SK-N-SH (cell line): Measurements from ENCODE around the gene OR4D11.

Source experiments
- POLR2AphosphoS5 ChIP-seq: IDR thresholded peaks from 2 replicates; pipeline ENCODE4 v1.6.1; 2012; ENCODE audit warnings: low read depth, low read length
- RAD21 ChIP-seq: IDR thresholded peaks from 2 replicates; pipeline ENCODE4 v1.6.1; 2012; ENCODE audit warnings: mild to moderate bottlenecking, low read length
- SMC3 ChIP-seq: IDR thresholded peaks from 2 replicates; pipeline ENCODE4 v1.6.1; 2012; ENCODE audit warnings: low read depth, low read length, improper control_type of control experiment
- TAF1 ChIP-seq: IDR thresholded peaks from 2 replicates; pipeline ENCODE4 v1.6.1; 2012; ENCODE audit warnings: low read depth, mild to moderate bottlenecking, low read length, moderate library complexity, borderline replicate concordance
- TF ChIP-seq, protein P1 (sequence below): fragments of 200-600 bp; sonication (generic); IDR thresholded peaks from 2 replicates; pipeline ENCODE4 v1.6.1; 2017; ENCODE audit warnings: antibody characterized with exemption, mild to moderate bottlenecking, moderate library complexity
- TF ChIP-seq, protein P2 (sequence below): IDR thresholded peaks from 2 replicates; pipeline ENCODE4 v1.6.1; 2012; ENCODE audit warnings: mild to moderate bottlenecking, low read depth, low read length, moderate library complexity
- TF ChIP-seq, protein P3 (sequence below): IDR thresholded peaks from 2 replicates; pipeline ENCODE4 v1.4.0; 2012; ENCODE audit warnings: low read depth

DNA sequence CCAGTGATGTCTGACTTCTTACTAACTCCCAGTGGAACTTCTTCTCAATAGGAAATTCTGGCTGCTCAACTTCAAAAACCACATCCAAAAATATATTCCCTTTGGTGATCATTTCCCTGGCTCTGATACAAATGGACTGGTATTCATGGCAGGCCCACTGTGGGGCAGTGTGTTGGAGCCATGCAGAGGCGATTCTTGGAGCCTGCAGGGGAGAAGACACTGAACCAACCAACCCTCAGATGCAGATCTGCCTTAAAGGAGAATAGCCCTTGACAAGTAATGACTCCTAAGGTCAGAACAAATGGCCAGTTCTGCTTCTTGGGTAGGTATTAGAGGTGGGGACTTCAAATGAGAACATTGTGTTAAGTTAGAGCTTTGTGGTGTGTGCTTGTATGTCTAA, 20.2 kb downstream of the OR4D11 start:
- TF ChIP-seq, protein P1, sequence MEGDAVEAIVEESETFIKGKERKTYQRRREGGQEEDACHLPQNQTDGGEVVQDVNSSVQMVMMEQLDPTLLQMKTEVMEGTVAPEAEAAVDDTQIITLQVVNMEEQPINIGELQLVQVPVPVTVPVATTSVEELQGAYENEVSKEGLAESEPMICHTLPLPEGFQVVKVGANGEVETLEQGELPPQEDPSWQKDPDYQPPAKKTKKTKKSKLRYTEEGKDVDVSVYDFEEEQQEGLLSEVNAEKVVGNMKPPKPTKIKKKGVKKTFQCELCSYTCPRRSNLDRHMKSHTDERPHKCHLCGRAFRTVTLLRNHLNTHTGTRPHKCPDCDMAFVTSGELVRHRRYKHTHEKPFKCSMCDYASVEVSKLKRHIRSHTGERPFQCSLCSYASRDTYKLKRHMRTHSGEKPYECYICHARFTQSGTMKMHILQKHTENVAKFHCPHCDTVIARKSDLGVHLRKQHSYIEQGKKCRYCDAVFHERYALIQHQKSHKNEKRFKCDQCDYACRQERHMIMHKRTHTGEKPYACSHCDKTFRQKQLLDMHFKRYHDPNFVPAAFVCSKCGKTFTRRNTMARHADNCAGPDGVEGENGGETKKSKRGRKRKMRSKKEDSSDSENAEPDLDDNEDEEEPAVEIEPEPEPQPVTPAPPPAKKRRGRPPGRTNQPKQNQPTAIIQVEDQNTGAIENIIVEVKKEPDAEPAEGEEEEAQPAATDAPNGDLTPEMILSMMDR = no peak
- no peak for TF ChIP-seq POLR2AphosphoS5
- TF ChIP-seq, protein P2, sequence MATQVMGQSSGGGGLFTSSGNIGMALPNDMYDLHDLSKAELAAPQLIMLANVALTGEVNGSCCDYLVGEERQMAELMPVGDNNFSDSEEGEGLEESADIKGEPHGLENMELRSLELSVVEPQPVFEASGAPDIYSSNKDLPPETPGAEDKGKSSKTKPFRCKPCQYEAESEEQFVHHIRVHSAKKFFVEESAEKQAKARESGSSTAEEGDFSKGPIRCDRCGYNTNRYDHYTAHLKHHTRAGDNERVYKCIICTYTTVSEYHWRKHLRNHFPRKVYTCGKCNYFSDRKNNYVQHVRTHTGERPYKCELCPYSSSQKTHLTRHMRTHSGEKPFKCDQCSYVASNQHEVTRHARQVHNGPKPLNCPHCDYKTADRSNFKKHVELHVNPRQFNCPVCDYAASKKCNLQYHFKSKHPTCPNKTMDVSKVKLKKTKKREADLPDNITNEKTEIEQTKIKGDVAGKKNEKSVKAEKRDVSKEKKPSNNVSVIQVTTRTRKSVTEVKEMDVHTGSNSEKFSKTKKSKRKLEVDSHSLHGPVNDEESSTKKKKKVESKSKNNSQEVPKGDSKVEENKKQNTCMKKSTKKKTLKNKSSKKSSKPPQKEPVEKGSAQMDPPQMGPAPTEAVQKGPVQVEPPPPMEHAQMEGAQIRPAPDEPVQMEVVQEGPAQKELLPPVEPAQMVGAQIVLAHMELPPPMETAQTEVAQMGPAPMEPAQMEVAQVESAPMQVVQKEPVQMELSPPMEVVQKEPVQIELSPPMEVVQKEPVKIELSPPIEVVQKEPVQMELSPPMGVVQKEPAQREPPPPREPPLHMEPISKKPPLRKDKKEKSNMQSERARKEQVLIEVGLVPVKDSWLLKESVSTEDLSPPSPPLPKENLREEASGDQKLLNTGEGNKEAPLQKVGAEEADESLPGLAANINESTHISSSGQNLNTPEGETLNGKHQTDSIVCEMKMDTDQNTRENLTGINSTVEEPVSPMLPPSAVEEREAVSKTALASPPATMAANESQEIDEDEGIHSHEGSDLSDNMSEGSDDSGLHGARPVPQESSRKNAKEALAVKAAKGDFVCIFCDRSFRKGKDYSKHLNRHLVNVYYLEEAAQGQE = no peak
- TF ChIP-seq RAD21 = no peak
- TF ChIP-seq, protein P3, sequence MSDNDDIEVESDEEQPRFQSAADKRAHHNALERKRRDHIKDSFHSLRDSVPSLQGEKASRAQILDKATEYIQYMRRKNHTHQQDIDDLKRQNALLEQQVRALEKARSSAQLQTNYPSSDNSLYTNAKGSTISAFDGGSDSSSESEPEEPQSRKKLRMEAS = no peak
- no peak for TF ChIP-seq TAF1
- no peak for TF ChIP-seq SMC3
